Karpas-422 (cell line): ENCODE measurements around the gene AFF3. TPM values are rescaled to one million over a fixed set of nuclear protein-coding genes. Genes with fewer than 3 reads are reported as not detected.
A peak's percentile ranks its signal among the peaks of the same experiment; 100 is the strongest.

Experiments
- DNase-seq: peaks from one replicate; pipeline ENCODE4 v3.0.0-alpha.2; 2015
- H2AFZ ChIP-seq: fragments of 200-600 bp; sonication (generic); 2 replicates; pipeline ENCODE4 v1.6.1; 2014; ENCODE audit warnings: antibody characterized with exemption, low read length, mixed read lengths
- H3K27ac ChIP-seq: fragments of 200-600 bp; sonication (generic); 2 replicates; pipeline ENCODE4 v1.5.1; 2014; ENCODE audit warnings: mild to moderate bottlenecking, low read length, moderate library complexity
- H3K27me3 ChIP-seq: fragments of 200-600 bp; sonication (generic); 2 replicates; pipeline ENCODE4 v1.6.1; 2014; ENCODE audit warnings: low read length, mixed read lengths
- H3K36me3 ChIP-seq: fragments of 200-600 bp; sonication (generic); 2 replicates; pipeline ENCODE4 v1.6.1; 2014; ENCODE audit warnings: low read length, mixed read lengths; ENCODE audit not compliant: insufficient read depth
- H3K4me1 ChIP-seq: fragments of 200-600 bp; sonication (generic); 2 replicates; pipeline ENCODE4 v1.6.1; 2014; ENCODE audit warnings: mild to moderate bottlenecking, low read length, mixed read lengths
- H3K4me2 ChIP-seq: fragments of 200-600 bp; sonication (generic); 2 replicates; pipeline ENCODE4 v1.6.1; 2014; ENCODE audit warnings: low read length, low read depth, mild to moderate bottlenecking; ENCODE audit not compliant: poor library complexity, severe bottlenecking
- H3K4me3 ChIP-seq: fragments of 200-600 bp; sonication (generic); 2 replicates; pipeline ENCODE4 v1.5.1; 2014; ENCODE audit warnings: mild to moderate bottlenecking, antibody characterized with exemption, low read length, mixed read lengths
- H3K79me2 ChIP-seq: fragments of 200-600 bp; sonication (generic); 2 replicates; pipeline ENCODE4 v1.6.1; 2014; ENCODE audit warnings: mild to moderate bottlenecking, low read length, mixed read lengths
- H3K9ac ChIP-seq: fragments of 200-600 bp; sonication (generic); 2 replicates; pipeline ENCODE4 v1.6.0; 2014; ENCODE audit warnings: low read length
- H3K9me2 ChIP-seq: fragments of 200-600 bp; sonication (generic), shearing (Covaris generic); replicated peaks from 2 replicates; pipeline ENCODE4 v1.6.0; 2014; ENCODE audit warnings: mild to moderate bottlenecking, low read length, moderate library complexity; ENCODE audit not compliant: insufficient read depth
- H3K9me3 ChIP-seq: fragments of 300-700, 200-600 bp; sonication (generic); 2 replicates; pipeline ENCODE4 v1.6.1; 2014; ENCODE audit warnings: low read length, mixed read lengths
- H4K20me1 ChIP-seq: fragments of 200-600 bp; sonication (generic); 2 replicates; pipeline ENCODE4 v1.6.1; 2014; ENCODE audit warnings: mild to moderate bottlenecking, antibody characterized with exemption, low read length, low read depth; ENCODE audit not compliant: insufficient read depth
- total RNA-seq: library from RNA; depleted of rRNA; stranded (reverse); fragments of >200 nt; shearing (Covaris generic); gene quantifications from 2 replicates; pipeline ENCODE4 v1.2.3, GENCODE V29; 2014; ENCODE audit warnings: low replicate concordance

Gene AFF3
- total RNA-seq, 1 experiment from 2014 or later: 99.7 TPM

DNA sequence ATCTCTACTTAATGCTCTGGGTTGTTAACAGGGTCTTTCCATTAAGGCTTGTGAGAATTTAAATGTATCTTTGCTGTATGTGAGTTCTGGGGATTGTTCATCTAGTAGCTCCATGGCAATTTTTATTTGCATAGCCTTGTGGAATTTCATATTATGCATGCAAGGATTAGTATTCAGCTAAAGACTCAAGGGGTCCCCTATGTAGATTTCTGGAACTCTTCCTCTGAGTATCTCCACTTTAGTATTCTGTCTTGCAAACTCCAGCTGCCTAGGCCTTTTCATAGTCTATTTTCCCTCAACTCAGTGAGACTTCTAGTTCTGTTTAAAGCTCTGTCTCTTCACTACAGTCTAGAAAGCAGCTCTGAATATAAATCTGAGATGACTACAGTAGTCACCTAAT lies 348.0 kb downstream of the AFF3 start:
- H4K20me1 ChIP-seq: no peaks in the 10 kb centered on the region
- H3K4me1 ChIP-seq: peaks cover 11% of the 10 kb centered on the region
- H3K4me2 ChIP-seq: no peak overlapping the region
- no peaks in the 10 kb centered on the region for H3K36me3 ChIP-seq
- H3K79me2 ChIP-seq: 0 out of 2 replicates have a peak, but pooled peaks cover 3% of the 10 kb centered on the region
- DNase-seq: no peak
- H3K9me2 ChIP-seq: no peaks in the 10 kb centered on the region
- H3K27me3 ChIP-seq: no peaks in the 10 kb centered on the region
- H3K4me3 ChIP-seq: no peak overlapping the region
- H2AFZ ChIP-seq: no peak overlapping the region
- H3K9me3 ChIP-seq: no peaks in the 10 kb centered on the region
- H3K9ac ChIP-seq: no peak overlapping the region
- no peak overlapping the region for H3K27ac ChIP-seq

DNA sequence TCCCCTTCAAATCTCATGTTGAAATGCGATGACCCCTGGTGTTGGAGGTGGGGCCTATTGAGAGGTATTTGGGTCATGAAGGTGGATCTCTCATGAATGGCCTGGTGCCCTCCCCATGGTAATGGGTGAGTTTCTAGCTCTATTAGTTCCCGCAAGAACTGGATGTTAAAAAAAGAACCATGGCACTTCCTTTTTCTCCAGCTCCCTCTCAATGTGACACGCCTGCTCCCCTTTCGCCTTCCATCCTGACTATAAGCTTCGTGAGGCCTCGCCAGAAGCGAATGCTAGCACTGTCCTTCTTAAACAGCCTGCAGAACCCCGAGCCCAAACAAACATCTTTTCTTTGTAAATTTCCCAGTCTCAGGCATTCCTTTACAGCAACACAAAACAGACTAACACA lies 349.4 kb downstream of the AFF3 start:
- Histone ChIP-seq H3K79me2 (0 out of 2 replicates have a peak, but pooled peaks cover 3% of the 10 kb centered on the region), H3K36me3 (no peaks in the 10 kb centered on the region), H3K4me2 (no peak overlapping the region)

DNA sequence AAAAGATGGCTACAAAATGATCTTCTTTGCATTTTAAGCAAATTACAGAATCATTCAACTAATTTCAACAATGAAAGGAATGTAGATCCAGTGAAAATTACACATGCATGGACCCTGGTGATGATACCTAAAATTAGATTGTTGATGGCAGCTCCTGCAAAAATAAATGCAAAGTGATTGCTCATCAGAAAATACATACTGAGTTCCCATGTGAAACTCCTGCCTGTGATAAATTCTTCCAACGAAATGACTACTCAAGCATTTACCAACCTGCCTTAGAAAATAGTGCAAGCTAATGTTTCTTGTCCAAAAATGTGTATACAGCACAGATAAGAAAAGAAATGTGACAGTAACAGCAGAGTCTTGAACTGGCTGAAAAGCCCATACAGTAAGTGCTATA lies 352.5 kb downstream of the AFF3 start:
- Histone ChIP-seq H3K36me3 (no peaks in the 10 kb centered on the region), H2AFZ (no peak overlapping the region), H3K9me2 (no peaks in the 10 kb centered on the region), H3K27ac (no peak overlapping the region), H3K4me1 (peaks cover 3% of the 10 kb centered on the region; the same call in 1 of the 2 replicates), H3K4me2 (no peak overlapping the region), H3K9me3 (no peaks in the 10 kb centered on the region), H3K9ac (no peak overlapping the region), H3K27me3 (no peaks in the 10 kb centered on the region), H3K79me2 (no peaks in the 10 kb centered on the region), H4K20me1 (no peaks in the 10 kb centered on the region; the same call in 1 of the 2 replicates), H3K4me3 (no peak overlapping the region)
- no peak for DNase-seq

More for the DNA sequence above, 349.4 kb downstream of the AFF3 start:
- no peaks in the 10 kb centered on the region for H3K9me2 ChIP-seq
- no peak overlapping the region for H3K9ac ChIP-seq
- peaks cover 11% of the 10 kb centered on the region for H3K4me1 ChIP-seq
- H4K20me1 ChIP-seq: no peaks in the 10 kb centered on the region
- H3K9me3 ChIP-seq: no peaks in the 10 kb centered on the region
- H3K27me3 ChIP-seq: no peaks in the 10 kb centered on the region
- no peak overlapping the region for H3K4me3 ChIP-seq
- DNase-seq: no peak
- H2AFZ ChIP-seq: no peak overlapping the region
- H3K27ac ChIP-seq: no peak overlapping the region

DNA sequence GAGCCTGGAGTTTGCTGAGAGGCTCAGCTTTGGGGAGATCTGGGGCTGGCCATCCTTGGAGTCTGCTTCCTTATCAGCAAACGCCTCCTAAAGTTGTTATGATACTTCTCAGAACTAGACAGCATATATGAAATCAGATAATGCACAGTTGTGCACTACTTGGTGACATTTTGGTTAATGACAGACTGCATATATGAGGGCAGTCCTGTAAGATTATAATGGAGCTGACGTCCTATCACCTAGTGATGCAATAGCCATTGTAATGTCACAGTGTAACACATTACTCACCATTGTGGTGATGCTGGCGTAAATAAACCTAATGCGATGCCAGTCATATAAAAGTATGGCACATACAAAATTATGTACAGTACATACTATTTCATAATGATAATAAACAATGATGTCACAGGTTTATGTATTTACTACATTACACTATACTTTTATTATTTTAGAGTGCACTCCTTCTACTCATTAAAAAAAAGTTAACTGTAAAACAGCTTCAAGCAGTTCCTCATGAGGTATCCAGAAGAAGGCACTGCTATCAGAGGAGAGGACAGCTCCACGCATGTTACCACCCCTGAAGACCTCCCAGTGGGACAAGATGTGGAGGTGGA lies 354.5 kb downstream of the AFF3 start:
- H3K27ac ChIP-seq: no peak overlapping the region
- H3K27me3 ChIP-seq: no peaks in the 10 kb centered on the region
- no peak for DNase-seq
- no peak overlapping the region for H2AFZ ChIP-seq
- no peak overlapping the region for H3K9ac ChIP-seq
- no peaks in the 10 kb centered on the region for H3K9me2 ChIP-seq
- peaks cover 22% of the 10 kb centered on the region for H3K4me1 ChIP-seq
- no peak overlapping the region for H3K4me3 ChIP-seq
- H4K20me1 ChIP-seq: peaks cover 10% of the 10 kb centered on the region
- no peaks in the 10 kb centered on the region for H3K9me3 ChIP-seq
- H3K4me2 ChIP-seq: no peak overlapping the region
- H3K79me2 ChIP-seq: no peaks in the 10 kb centered on the region
- H3K36me3 ChIP-seq: no peaks in the 10 kb centered on the region

DNA sequence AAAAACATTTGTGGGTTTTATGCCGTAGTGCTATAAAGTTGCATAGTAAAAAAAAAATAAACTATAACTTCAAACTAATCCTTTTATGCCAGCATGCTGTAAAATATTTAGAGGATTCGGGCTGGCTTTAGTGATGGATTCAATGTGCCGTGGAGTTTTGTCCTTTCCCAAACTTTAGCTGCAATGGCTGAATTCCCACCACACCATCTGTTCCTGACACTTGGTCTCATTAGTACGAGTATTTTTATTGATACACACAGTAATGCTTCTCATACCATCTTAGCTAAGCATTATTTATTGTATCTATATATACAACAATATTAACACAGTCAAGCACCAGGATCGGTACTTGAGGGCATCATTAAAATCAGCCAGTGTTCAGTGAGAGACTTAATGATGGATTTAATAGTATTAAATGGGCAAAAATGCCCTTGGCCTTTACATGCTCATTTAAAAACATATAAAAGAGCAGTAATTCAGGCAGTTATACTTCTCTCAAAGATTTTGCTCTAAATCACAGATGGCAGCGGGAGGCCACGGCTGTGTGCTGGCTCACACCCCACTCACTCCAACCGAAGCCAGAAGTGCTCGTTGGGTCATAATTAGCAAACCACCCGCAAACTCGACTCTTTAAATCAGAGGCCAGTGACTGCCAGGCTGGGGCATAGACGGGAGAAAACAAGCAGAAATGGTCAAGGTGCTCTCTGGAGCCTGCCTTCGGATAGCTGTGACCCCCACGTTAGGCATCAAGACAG lies 355.6 kb downstream of the AFF3 start:
- DNase-seq: peak; percentile 29
- Histone ChIP-seq H3K36me3 (no peaks in the 10 kb centered on the region), H3K9me2 (no peaks in the 10 kb centered on the region), H3K27ac (no peak overlapping the region), H3K9ac (no peak overlapping the region), H3K79me2 (no peaks in the 10 kb centered on the region), H3K4me3 (no peak overlapping the region), H4K20me1 (peaks cover 15% of the 10 kb centered on the region), H3K9me3 (no peaks in the 10 kb centered on the region), H3K27me3 (no peaks in the 10 kb centered on the region), H3K4me1 (peaks cover 26% of the 10 kb centered on the region), H2AFZ (no peak overlapping the region), H3K4me2 (no peak overlapping the region)

DNA sequence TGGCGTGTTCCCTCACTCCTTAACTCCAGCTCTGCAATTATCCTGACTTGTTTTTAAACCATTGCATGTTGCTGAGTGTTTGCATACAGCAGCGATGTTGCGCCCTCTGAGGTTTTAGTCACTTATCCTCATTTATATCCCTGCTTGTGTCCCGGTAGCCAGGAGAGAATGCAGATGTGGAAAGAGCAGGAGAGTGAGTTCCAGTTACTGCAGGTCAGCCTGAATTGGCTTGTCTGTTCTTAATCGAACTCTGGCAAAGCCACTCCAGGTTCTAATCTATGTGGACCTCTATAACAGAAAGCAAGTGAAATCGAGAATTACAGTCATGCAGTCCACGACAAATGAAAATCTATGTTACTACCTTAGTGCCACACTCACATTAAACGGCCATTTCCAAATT lies 357.4 kb downstream of the AFF3 start:
- no peaks in the 10 kb centered on the region for H3K36me3 ChIP-seq

GRCh38 chr2:99784282-99784681 lies 358.1 kb downstream of the AFF3 start:
- Histone ChIP-seq H3K9me2 (no peaks in the 10 kb centered on the region), H3K79me2 (no peaks in the 10 kb centered on the region), H4K20me1 (peaks cover 15% of the 10 kb centered on the region), H3K4me2 (peak overlapping the region; percentile 35), H3K9me3 (no peaks in the 10 kb centered on the region), H3K4me1 (peaks cover 26% of the 10 kb centered on the region), H3K27me3 (no peaks in the 10 kb centered on the region), H3K36me3 (no peaks in the 10 kb centered on the region), H2AFZ (no peak overlapping the region), H3K9ac (no peak overlapping the region), H3K4me3 (no peak overlapping the region), H3K27ac (no peak overlapping the region)
- DNase-seq: no peak

More for the DNA sequence above, 357.4 kb downstream of the AFF3 start:
- no peaks in the 10 kb centered on the region for H3K79me2 ChIP-seq
- no peak overlapping the region for H3K9ac ChIP-seq
- DNase-seq: no peak
- no peak overlapping the region for H2AFZ ChIP-seq
- H3K4me2 ChIP-seq: no peak overlapping the region
- H3K4me3 ChIP-seq: no peak overlapping the region
- H3K27me3 ChIP-seq: no peaks in the 10 kb centered on the region
- H4K20me1 ChIP-seq: peaks cover 15% of the 10 kb centered on the region
- H3K4me1 ChIP-seq: peaks cover 26% of the 10 kb centered on the region
- no peaks in the 10 kb centered on the region for H3K9me2 ChIP-seq
- no peaks in the 10 kb centered on the region for H3K9me3 ChIP-seq
- H3K27ac ChIP-seq: no peak overlapping the region

DNA sequence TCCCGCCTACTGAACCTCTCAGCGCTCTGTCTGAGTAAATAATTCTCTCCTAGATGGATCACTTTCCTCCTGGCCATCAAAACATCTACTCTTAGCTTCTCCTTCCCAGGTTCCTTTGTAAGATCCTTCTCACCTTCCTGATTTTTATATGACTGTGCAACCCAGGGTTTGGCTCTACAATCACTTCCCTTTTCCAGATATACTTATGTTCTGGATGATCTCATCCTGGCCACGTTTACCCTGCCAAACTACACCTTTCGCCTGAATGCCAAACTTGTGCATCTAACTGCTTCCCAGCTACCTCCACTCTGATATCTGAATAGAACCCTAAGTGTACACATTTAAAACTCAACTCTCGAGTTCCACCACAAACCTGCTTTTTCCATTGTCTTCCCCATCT lies 362.1 kb downstream of the AFF3 start:
- no peak overlapping the region for H3K9ac ChIP-seq
- H3K4me1 ChIP-seq: peaks cover 26% of the 10 kb centered on the region
- no peaks in the 10 kb centered on the region for H3K9me3 ChIP-seq
- no peak overlapping the region for H3K27ac ChIP-seq
- H3K27me3 ChIP-seq: no peaks in the 10 kb centered on the region
- H2AFZ ChIP-seq: no peak overlapping the region
- no peaks in the 10 kb centered on the region for H3K79me2 ChIP-seq
- no peak for DNase-seq
- H3K4me3 ChIP-seq: no peak overlapping the region
- H3K36me3 ChIP-seq: no peaks in the 10 kb centered on the region
- no peak overlapping the region for H3K4me2 ChIP-seq
- no peaks in the 10 kb centered on the region for H3K9me2 ChIP-seq
- H4K20me1 ChIP-seq: peaks cover 15% of the 10 kb centered on the region
